HUES64 (cell line): ENCODE data around the gene CCR6.
"Not testable (repeated sequence)": the region's sequence is repeated elsewhere in the genome, so short reads cannot be mapped to it uniquely, and the experiment has no call there.

Source experiments
- H3K27ac ChIP-seq: 2 replicates; pipeline ENCODE4 v1.7.0; 2013; ENCODE audit warnings: low read depth, low read length, inconsistent platforms
- H3K27me3 ChIP-seq: 2 replicates; pipeline ENCODE4 v1.6.1; 2013; ENCODE audit warnings: mild to moderate bottlenecking, low read length; ENCODE audit not compliant: insufficient read depth
- H3K36me3 ChIP-seq: 2 replicates; pipeline ENCODE4 v1.6.1; 2013; ENCODE audit warnings: mild to moderate bottlenecking, low read length; ENCODE audit not compliant: insufficient read depth
- H3K4me1 ChIP-seq: 2 replicates; pipeline ENCODE4 v1.6.1; 2013; ENCODE audit warnings: mild to moderate bottlenecking, low read length, moderate library complexity; ENCODE audit not compliant: insufficient read depth
- H3K4me3 ChIP-seq: 2 replicates; pipeline ENCODE4 v1.5.1; 2013; ENCODE audit warnings: mild to moderate bottlenecking, low read length, moderate library complexity
- H3K9ac ChIP-seq: 2 replicates; pipeline ENCODE4 v1.6.1; 2013; ENCODE audit warnings: mild to moderate bottlenecking, low read depth, low read length
- H3K9me3 ChIP-seq: 2 replicates; pipeline ENCODE4 v1.6.1; 2013; ENCODE audit warnings: low read depth, low read length; ENCODE audit not compliant: insufficient read depth
- WGBS: fragments of 150-250, 120-280 bp; methylation state at CpG from one replicate; pipeline ENCODE4 v1.1.7; 2013; ENCODE audit warnings: missing lambda C conversion rate; 5-methylcytosine and 5-hydroxymethylcytosine counted together

Gene CCR6

GRCh38 chr6:167157863-167158262 is 35.0 kb downstream of the CCR6 start, which contains the start of gene GPR31:
Gene GPR31 (minus strand): TSS chr6:167157980. CDS start chr6:167157831, 149 bp downstream.
- Histone ChIP-seq H3K9me3 (no peaks in the 10 kb centered on the region), H3K27ac (no peak within 1 kb of the TSS), H3K9ac (no peak within 1 kb of the TSS), H3K27me3 (no peaks in the 10 kb centered on the region), H3K4me1 (peaks cover 7% of the 10 kb centered on the region), H3K36me3 (no peaks in the 10 kb centered on the region), H3K4me3 (no peak within 1 kb of the TSS)
- 84% methylated on average over 4 of the region's 4 CpGs for WGBS

- Histone ChIP-seq H3K27ac (no peak overlapping the region), H3K36me3 (no peaks in the 10 kb centered on the region)
Observed at GRCh38 chr6:167161851-167162467, 39.1 kb downstream of the CCR6 start.

GRCh38 chr6:167162591-167162990 is 39.7 kb downstream of the CCR6 start:
- Histone ChIP-seq H3K9me3 (no peaks in the 10 kb centered on the region), H3K27me3 (no peaks in the 10 kb centered on the region), H3K4me3 (no peak overlapping the region), H3K4me1 (peaks cover 34% of the 10 kb centered on the region), H3K27ac (peak overlapping the region; percentile 73), H3K36me3 (no peaks in the 10 kb centered on the region), H3K9ac (0 out of 2 replicates have a peak overlapping the region, but pooled peaks have one; percentile 15)
- WGBS, result 86% methylated on average over 12 of the region's 12 CpGs

More at GRCh38 chr6:167161851-167162467, 39.1 kb downstream of the CCR6 start:
- WGBS, result 94% methylated on average over 5 of the region's 5 CpGs
- Histone ChIP-seq H3K4me3 (no peak overlapping the region), H3K9ac (no peak overlapping the region), H3K9me3 (no peaks in the 10 kb centered on the region), H3K27me3 (no peaks in the 10 kb centered on the region), H3K4me1 (peaks cover 34% of the 10 kb centered on the region)

- WGBS, result 7% methylated on average over 9 of the region's 9 CpGs
- Histone ChIP-seq H3K9ac (peak overlapping the region; percentile 41), H3K36me3 (no peaks in the 10 kb centered on the region), H3K27ac (peak overlapping the region; percentile 92), H3K9me3 (no peaks in the 10 kb centered on the region), H3K27me3 (no peaks in the 10 kb centered on the region), H3K4me3 (peak overlapping the region; percentile 29), H3K4me1 (peaks cover 34% of the 10 kb centered on the region)
Observed at GRCh38 chr6:167163476-167164011, 40.6 kb downstream of the CCR6 start.

GRCh38 chr6:167164261-167164660 is 41.4 kb downstream of the CCR6 start:
- WGBS, result 78% methylated on average over 3 of the region's 3 CpGs
- H3K9me3 ChIP-seq, result no peaks in the 10 kb centered on the region
- H3K27me3 ChIP-seq, result no peaks in the 10 kb centered on the region
- H3K36me3 ChIP-seq, result no peaks in the 10 kb centered on the region
- peak overlapping the region; percentile 41; the same call in 1 of the 2 replicates for H3K9ac ChIP-seq
- H3K4me3 ChIP-seq, result no peak overlapping the region
- peaks cover 34% of the 10 kb centered on the region for H3K4me1 ChIP-seq
- H3K27ac ChIP-seq, result peak overlapping the region; percentile 92; the same call in 1 of the 2 replicates

GRCh38 chr6:167165858-167166471 is 43.1 kb downstream of the CCR6 start:
- H3K27me3 ChIP-seq, result no peaks in the 10 kb centered on the region
- H3K4me1 ChIP-seq, result peaks cover 34% of the 10 kb centered on the region
- H3K27ac ChIP-seq, result no peak overlapping the region
- H3K9me3 ChIP-seq, result no peaks in the 10 kb centered on the region
- H3K36me3 ChIP-seq, result no peaks in the 10 kb centered on the region
- no peak overlapping the region for H3K4me3 ChIP-seq
- H3K9ac ChIP-seq, result no peak overlapping the region
- 88% methylated on average over 2 of the region's 2 CpGs for WGBS

GRCh38 chr6:167167699-167168098 is 44.8 kb downstream of the CCR6 start:
- not testable (repeated sequence) for H3K4me3 ChIP-seq, H3K27me3 ChIP-seq, H3K36me3 ChIP-seq, H3K27ac ChIP-seq, H3K9me3 ChIP-seq, H3K9ac ChIP-seq
- peaks cover 28% of the 10 kb centered on the region for H3K4me1 ChIP-seq
- WGBS, result no CpG with 5 or more reads among the region's 10 CpGs

- not testable (repeated sequence) for H3K27ac ChIP-seq, H3K9me3 ChIP-seq, H3K27me3 ChIP-seq, H3K9ac ChIP-seq, H3K36me3 ChIP-seq, H3K4me3 ChIP-seq
- peaks cover 23% of the 10 kb centered on the region for H3K4me1 ChIP-seq
- WGBS, result 86% methylated on average over 8 of the region's 16 CpGs
Observed at GRCh38 chr6:167168296-167168695, 45.4 kb downstream of the CCR6 start.

GRCh38 chr6:167169867-167170266 is 47.0 kb downstream of the CCR6 start:
- not testable (repeated sequence) for H3K9me3 ChIP-seq, H3K4me3 ChIP-seq, H3K27me3 ChIP-seq, H3K9ac ChIP-seq, H3K4me1 ChIP-seq, H3K27ac ChIP-seq, H3K36me3 ChIP-seq
- whole genome bisulfite sequencing, result no CpG with 5 or more reads among the region's 13 CpGs

GRCh38 chr6:167171300-167171699 is 48.4 kb downstream of the CCR6 start:
- H3K4me1 ChIP-seq, H3K9ac ChIP-seq, H3K9me3 ChIP-seq, H3K36me3 ChIP-seq, H3K27ac ChIP-seq, H3K27me3 ChIP-seq, H3K4me3 ChIP-seq: not testable (repeated sequence)
- 95% methylated on average over 11 of the region's 11 CpGs for WGBS

- not testable (repeated sequence) for H3K9ac ChIP-seq, H3K4me1 ChIP-seq, H3K36me3 ChIP-seq, H3K4me3 ChIP-seq, H3K27me3 ChIP-seq, H3K9me3 ChIP-seq, H3K27ac ChIP-seq
- 97% methylated on average over 12 of the region's 13 CpGs for WGBS
Observed at GRCh38 chr6:167172011-167172410, 49.1 kb downstream of the CCR6 start.
